Fibroblast of skin of scalp (primary cell): ENCODE measurements around the gene CTNNA1.
"Not testable (repeated sequence)": the region's sequence is repeated elsewhere in the genome, so short reads cannot be mapped to it uniquely, and the experiment has no call there.

Experiments
- DNase-seq: peaks from one replicate; pipeline ENCODE4 v3.0.0-alpha.2; 2013

Gene CTNNA1

DNA sequence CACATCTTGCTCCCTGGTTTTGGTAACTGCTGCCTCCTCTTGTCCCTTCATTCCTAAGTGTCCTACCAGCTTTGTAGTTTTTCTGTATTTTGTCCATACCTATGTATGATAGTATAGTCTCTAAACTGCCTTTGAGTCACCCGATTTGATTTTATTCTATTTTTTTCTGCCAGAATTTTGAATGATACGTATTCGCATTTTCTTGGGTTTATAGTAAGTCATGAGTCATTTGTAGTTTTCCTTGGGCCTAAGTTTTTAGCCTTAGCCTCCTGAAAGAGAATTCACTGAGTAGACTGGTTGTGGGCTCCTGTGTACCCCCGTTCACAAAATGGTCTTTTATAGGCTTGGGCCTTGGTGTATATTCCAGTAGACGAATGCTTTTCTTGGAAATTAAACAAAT is 62.3 kb downstream of the CTNNA1 start:
- no peak for DNase-seq

DNA sequence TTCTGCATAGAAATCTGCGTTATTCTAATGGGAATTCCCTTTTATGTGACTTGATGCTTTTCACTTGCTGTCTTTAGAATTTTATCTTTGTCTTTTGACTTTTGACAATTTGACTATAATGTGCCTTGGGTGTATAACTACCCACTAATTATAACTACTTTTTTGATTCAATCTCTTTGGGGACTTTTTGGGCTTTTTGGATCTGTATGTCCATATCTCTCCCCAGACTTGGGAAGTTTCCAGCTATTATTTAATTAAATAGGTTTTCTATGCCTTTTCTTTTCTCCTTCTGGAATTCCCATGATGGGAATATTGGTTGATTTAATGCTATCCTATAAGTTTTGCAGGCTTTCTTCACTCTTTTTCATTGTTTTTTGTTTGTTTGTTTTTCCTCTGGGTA is 64.0 kb downstream of the CTNNA1 start:
- DNase-seq: no peak

GRCh38 chr5:138819081-138819480 is 65.9 kb downstream of the CTNNA1 start:
- no peak for DNase-seq

DNA sequence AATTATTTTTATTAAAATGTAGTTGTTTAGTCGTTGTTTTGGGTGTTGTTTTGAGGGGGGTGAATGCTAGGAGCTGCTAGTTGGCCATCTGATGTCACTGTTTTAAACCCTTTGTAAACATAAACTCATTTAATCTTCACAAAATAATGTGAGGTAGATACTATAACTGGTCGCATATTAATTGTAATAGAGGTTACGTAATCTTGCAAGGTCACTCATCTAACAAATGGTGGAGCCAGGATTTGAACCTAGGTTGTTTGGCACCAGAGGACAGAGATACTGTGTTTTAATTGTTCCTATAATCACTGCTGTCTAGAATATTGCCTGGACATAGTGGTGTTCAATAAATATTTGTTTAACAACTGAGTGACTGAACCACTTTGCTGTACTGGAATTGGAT is 67.5 kb downstream of the CTNNA1 start:
- DNase-seq: no peak

DNA sequence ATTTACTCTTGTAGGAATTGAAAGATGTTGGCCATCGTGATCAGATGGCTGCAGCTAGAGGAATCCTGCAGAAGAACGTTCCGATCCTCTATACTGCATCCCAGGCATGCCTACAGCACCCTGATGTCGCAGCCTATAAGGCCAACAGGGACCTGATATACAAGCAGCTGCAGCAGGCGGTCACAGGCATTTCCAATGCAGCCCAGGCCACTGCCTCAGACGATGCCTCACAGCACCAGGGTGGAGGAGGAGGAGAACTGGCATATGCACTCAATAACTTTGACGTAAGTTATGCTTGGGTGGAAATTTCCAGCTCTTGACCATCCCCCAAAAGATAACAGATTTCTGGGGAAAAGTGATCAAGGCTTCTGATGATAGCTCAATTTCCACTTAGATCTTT is 71.3 kb downstream of the CTNNA1 start:
- DNase-seq: no peak

- peak; percentile 25 for DNase-seq
Observed at GRCh38 chr5:138824924-138825863, 72.0 kb downstream of the CTNNA1 start.

GRCh38 chr5:138828556-138828955 is 75.3 kb downstream of the CTNNA1 start:
- DNase-seq: no peak

- no peak for DNase-seq
Observed at GRCh38 chr5:138829341-138829740, 76.1 kb downstream of the CTNNA1 start.

- peak; percentile 47 for DNase-seq
Observed at GRCh38 chr5:138831703-138832102, 78.5 kb downstream of the CTNNA1 start.

DNA sequence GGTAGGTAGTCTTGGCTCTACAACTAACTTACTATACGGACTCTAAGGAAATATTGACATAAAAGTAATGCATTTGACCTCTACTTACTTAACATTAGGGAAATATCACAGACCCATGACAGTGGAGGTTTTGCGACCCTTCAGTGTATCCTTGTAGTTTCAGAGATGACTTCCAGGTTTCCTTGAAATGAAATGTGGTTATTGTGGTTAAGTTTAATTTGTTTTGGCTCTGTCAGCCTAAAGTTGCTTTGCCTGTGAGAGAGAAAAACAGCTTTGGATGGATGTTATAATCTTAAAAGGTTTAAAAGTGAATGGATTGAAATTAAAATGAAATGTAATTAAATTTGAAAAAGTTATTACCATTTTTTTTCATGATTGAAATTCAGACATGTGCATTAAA is 79.0 kb downstream of the CTNNA1 start:
- DNase-seq: no peak

- no peak for DNase-seq
Observed at GRCh38 chr5:138833080-138833479, 79.9 kb downstream of the CTNNA1 start.

DNA sequence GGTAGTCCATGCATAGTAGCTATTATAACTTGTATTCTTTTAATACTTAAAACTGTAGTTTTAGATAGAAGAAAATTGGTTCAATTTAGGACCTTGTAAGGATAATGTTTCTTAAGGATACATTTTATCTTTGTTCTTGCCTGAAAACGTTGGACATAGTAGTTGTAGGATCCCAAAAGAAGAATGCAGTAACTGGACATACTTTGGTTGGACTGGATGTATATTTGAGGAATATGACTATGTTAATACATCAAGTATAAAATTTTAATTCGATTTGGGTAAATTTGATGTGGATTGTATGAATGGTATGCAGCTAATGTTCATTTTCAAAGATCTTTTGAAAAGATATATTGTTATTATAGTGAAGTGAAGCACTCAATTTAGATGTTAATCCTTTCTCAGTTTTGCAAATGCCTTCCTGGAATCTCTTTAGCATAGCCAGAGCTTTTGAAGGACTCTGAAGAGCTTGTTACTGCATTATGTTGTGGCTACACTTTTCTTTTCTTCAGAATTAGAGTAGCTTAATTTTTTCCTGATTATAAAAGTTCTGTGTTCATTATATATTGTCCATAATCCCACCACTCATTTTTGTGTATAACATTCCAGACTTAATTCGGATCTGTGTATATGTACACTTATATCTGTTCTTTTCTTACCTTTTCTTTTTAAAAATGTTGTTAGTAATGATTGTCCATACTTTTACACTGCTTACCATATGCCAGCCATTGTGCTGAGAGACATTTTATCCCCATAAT is 80.7 kb downstream of the CTNNA1 start:
- no peak for DNase-seq

DNA sequence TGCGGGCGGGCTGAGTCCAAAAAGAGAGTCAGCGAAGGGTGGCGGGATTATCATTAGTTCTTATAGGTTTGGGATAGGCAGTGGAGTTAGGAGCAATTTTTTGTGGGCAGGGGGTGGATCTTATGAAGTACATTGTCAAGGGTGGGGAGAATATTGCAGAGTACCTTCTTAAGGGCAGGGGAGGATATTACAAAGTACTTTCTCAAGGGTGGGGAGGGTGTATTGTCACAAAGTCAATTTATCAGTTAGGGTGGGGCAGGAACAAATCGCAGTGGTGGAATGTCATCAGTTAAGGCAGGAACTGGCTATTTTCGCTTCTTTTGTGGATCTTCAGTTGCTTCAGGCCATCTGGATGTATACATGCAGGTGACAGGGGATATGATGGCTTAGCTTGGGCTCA is 81.6 kb downstream of the CTNNA1 start:
- DNase-seq: not testable (repeated sequence)

GRCh38 chr5:138837160-138837559 is 83.9 kb downstream of the CTNNA1 start:
- no peak for DNase-seq

DNA sequence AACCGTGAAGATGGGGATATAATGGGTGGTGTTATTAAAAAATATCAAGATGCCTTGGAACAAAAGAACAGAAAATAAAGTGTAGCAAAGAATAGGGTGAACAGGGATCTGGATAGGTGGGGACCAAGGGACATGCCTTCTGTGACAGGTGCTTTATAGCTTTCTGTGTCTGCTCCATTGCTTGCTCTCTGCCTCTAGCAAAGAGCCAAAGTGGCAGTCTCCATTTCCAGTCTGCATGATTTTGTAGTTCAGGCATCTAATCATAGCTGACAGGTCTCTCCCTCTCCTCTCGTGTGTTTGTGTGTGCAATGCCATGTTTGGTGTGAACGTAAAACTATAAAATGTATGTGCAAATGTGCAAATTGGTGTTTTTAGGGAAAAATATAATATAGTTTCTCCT is 86.9 kb downstream of the CTNNA1 start:
- no peak for DNase-seq

DNA sequence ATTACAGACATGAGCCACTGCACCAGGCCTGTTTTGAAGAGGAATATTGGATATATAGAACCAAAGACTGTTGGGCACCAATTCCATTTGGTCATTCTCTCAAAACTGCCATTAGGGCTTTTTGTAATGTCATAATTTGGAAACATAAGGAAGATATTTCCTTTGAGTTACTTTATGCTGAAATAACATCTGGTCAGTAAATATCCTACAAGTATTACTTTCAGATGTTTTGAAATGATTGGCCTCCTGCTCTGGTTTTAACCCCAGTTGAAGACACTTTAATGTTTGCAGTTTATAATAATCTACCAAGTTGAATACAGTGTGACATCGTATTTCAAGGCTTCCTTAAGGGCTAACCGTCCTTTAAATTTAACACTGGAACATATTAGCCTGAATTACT is 88.3 kb downstream of the CTNNA1 start:
- no peak for DNase-seq

DNA sequence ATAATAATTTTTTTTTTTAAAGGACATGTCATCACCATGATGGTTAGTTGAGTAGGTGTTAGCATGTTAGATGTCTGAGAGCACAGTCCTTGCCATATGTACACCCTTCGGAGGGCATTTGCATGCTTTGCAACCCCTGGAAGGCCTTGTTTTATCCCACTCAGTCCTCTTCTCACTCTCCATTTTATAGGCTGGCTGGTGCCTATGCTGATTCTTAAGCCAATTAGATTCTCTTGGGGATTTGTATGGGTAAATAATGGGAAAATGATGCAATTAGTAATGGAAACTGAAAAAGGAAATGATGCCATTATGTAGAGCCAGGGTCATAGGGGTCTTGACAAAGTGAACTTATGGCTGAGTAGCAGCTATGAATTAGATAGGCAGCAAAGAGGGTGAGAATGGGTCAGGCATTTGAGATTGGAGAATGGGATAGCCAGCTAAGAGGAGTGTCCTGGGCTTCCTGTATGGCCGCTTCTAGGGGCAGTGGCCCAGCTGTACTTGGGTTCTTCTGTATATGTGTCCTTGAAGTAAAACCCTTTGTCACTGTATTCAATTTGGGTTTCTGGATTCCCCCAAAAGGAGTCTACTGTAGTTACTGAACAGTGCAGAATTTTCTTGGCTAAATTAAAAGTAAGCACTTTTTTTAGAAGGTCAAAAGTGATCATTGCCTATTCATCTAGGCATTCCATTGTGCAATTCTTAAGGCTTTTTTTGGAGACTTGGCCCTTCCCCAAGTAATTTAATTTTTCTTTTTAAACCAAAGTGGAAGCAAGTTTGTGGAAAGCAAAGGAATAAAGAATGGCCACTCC is 90.3 kb downstream of the CTNNA1 start:
- DNase-seq: peak; percentile 40

GRCh38 chr5:138844125-138844461 is 90.9 kb downstream of the CTNNA1 start:
- no peak for DNase-seq

GRCh38 chr5:138844812-138845513 is 91.7 kb downstream of the CTNNA1 start:
- peak; percentile 81 for DNase-seq

GRCh38 chr5:138849439-138849838 is 96.2 kb downstream of the CTNNA1 start:
- no peak for DNase-seq

GRCh38 chr5:138849882-138850281 is 96.7 kb downstream of the CTNNA1 start:
- no peak for DNase-seq

DNA sequence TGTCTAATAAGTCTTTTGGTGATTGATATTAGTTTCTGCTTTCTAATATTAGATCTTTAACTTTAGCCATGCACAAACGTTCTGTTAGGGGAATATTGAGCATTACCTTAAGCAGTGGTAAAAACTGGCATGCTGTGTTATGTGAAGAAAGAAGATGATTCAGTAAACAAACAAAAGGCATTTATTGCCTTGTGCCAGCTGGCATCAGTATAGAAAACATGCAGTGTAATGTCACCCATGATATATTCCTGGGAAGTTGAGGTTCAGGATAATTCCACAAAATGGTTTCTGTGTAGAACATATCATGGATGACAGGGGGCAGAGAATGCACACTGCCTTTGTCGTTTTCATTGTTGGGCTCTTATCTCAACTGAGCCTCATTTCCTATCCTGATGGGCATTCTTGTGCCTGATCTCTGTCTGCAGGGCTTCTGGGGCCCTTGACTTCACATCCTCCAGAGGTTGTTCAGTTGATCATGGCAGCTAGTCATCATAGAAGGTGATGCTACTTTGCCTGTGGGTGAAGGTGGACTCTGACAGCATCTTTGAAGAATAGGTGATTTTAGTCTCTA is 97.7 kb downstream of the CTNNA1 start:
- no peak for DNase-seq
